GM18526 (cell line): ENCODE results near the gene HMGN3.

ENCODE experiments used
- POLR2A ChIP-seq: IDR thresholded peaks from 3 replicates; pipeline ENCODE4 v1.6.1; 2011; ENCODE audit not compliant: insufficient read length; ENCODE audit errors: extremely low read depth

HMGN3 gene

GRCh38 chr6:79234150-79235022 lies at the start of gene HMGN3:
HMGN3 (minus strand) TSS chr6:79234682.
- TF ChIP-seq POLR2A, result peak; percentile 88

GRCh38 chr6:79280756-79281155 lies 46.3 kb upstream of the HMGN3 start:
- no peak for TF ChIP-seq POLR2A

DNA sequence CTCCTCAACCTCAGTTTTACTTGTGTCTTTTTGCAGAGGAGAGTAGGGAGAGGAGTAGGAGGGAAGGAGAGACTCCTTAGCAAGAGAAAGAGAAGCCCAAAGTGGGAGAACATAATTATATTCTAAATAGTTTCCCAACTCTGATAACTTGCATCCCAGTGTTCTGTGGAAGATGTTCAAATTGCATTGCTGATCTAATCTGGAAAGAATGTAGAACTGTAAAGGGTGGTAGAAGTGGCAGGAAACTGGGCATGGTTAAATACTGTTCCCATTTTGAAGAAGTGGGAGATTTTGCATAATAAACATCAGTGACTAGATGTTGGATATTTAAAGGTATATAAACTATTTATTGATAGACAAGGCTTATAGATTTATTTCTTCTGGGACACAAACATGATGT lies 42.6 kb upstream of the HMGN3 start:
- no peak for TF ChIP-seq POLR2A

- TF ChIP-seq POLR2A, result no peak
Measured at GRCh38 chr6:79269877-79270276, 35.4 kb upstream of the HMGN3 start.

DNA sequence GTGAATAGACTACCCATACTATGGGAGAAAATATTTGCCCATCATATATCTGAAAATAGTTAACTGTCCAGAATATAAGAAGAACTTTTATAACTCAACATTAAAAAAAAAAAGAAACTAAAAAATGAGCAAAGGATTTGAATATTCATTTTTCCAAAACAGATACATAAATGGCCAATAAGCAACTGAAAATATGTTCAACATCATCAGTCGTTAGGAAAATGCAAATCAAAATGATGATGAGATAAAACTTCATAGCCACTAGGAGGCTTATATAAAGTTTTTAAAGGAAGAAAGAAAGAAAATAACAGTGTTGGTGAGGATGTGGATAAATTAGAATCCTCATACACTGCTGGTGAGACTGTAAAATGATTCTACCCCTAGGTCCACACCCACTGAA lies 32.6 kb upstream of the HMGN3 start:
- no peak for TF ChIP-seq POLR2A

DNA sequence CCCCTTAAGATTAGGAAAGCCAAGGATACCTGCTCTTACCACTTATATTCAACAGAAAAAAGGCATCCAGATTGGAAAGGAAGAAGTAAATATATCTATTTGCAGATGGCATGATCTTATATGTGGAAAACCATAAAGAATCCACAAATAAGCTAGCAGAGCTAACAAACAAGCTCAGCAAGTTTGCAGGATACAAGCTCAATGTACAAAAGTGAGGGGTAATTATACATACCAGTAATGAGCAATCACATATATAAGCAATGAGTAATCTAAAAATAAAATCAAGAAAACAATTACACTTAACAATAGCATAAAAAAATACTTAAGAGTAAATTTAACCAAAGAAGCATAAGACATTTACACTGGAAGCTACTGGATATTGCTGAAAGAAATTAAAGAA lies 31.6 kb upstream of the HMGN3 start:
- TF ChIP-seq POLR2A, result no peak

DNA sequence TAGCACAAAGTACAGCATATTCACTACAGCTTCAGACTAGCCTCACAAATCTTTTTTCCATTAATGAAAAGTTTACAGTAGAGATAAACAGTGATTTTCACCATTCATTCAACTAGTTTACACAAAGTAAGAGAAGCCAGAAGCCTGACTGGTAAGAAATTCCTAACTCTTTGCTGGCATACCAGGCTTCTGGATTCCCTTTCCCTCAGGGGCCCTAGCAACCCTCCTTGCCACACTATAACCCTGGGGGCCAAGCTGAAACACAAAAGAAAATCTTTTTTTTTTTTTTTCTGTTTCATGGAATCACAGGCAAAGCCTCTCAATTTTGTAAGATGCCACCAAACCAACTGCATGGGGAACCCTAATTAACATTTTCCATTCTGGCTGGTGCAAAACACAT lies 28.9 kb upstream of the HMGN3 start:
- no peak for TF ChIP-seq POLR2A

GRCh38 chr6:79261666-79262065 lies 27.2 kb upstream of the HMGN3 start:
- no peak for TF ChIP-seq POLR2A

DNA sequence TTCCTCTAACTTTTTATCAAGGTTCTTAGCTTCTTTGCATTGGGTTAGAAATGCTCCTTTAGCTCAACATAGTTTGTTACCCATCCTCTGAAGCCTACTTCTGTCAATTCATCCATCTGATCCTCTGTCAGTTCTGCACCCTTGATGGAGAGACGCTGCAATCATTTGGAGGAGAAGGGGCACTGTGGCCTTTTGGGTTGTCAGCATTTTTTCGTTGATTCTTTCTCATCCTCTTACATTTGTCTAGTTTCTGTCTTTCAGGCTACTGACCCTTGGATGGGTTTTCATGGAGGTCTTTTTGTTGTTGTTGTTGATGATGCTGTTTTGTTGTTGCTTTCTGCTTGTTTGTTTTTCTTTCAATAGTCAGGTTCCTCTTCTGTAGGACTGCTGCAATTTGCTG lies 26.3 kb upstream of the HMGN3 start:
- no peak for TF ChIP-seq POLR2A

DNA sequence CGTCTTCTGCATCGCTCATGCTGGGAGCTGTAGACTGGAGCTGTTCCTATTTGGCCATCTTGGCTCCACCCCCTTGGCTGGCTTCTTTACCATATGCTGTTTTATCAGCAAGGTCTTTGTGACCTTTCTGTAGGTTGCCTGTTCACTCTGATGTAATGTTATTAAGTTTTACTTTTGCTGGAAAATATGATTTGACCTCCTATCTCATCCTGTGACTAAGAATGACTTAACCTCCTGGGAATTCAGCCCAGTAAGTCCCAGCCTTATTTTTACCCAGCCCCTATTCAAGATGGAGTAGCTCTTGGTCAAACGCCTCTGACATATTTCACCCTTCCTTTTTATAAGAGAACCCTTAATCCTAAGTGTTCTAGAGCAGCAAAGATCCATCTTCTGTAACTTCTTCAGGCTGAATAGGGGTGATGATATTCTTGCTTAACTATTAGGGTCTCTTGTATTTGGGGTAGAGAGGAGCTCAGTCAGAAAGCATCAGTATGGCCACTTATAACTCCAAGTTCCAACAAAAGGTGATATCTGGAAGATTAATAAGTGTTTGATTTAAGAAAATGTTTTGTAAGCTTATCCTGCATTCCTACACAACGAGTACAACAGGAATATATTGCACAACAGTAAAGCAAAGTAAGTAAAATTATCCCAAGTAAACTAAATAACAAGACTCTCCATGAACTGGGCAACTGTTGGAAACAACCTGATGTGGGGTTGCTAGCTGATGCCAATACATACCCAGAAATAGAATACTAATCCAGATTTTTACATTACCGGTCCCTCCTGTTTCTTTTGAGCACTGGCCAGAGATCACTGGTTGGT lies 23.1 kb upstream of the HMGN3 start:
- no peak for TF ChIP-seq POLR2A

DNA sequence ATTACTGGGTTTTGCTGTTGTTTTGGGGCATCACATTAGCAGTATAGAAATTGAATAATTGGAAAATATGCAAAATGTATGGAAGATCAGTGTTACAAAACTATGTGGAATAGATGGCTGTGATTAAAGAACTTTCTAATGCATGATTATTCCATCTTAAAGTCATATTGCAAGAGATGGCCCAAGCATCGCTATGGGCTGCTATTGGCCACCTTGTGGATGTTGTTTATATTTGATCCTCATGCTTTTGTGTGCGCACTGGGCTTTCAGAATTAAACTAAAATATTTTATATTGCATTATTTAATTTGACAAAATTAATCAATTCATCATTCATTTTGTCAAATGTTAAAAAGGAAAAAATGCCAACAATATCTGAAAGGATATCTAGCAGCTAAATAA lies 16.1 kb upstream of the HMGN3 start:
- TF ChIP-seq POLR2A, result no peak

- TF ChIP-seq POLR2A, result no peak
Measured at GRCh38 chr6:79250107-79250514, 15.6 kb upstream of the HMGN3 start.

- no peak for TF ChIP-seq POLR2A
Measured at GRCh38 chr6:79249136-79249535, 14.7 kb upstream of the HMGN3 start.

GRCh38 chr6:79246891-79247290 lies 12.4 kb upstream of the HMGN3 start:
- no peak for TF ChIP-seq POLR2A

GRCh38 chr6:79241228-79241627 lies 6.7 kb upstream of the HMGN3 start:
- TF ChIP-seq POLR2A, result no peak

GRCh38 chr6:79240509-79240908 lies 6.0 kb upstream of the HMGN3 start:
- no peak for TF ChIP-seq POLR2A
